Fibroblast of peridontal ligament (primary cell): ENCODE results near the gene FCRL5.
A peak's percentile ranks its signal among the peaks of the same experiment; 100 is the strongest.
"Not testable (repeated sequence)": the region's sequence is repeated elsewhere in the genome, so short reads cannot be mapped to it uniquely, and the experiment has no call there.

Source experiments
- DNase-seq: peaks from one replicate; pipeline ENCODE4 v3.0.0-alpha.2; 2010; ENCODE audit errors: extremely low read depth

Gene FCRL5

DNA sequence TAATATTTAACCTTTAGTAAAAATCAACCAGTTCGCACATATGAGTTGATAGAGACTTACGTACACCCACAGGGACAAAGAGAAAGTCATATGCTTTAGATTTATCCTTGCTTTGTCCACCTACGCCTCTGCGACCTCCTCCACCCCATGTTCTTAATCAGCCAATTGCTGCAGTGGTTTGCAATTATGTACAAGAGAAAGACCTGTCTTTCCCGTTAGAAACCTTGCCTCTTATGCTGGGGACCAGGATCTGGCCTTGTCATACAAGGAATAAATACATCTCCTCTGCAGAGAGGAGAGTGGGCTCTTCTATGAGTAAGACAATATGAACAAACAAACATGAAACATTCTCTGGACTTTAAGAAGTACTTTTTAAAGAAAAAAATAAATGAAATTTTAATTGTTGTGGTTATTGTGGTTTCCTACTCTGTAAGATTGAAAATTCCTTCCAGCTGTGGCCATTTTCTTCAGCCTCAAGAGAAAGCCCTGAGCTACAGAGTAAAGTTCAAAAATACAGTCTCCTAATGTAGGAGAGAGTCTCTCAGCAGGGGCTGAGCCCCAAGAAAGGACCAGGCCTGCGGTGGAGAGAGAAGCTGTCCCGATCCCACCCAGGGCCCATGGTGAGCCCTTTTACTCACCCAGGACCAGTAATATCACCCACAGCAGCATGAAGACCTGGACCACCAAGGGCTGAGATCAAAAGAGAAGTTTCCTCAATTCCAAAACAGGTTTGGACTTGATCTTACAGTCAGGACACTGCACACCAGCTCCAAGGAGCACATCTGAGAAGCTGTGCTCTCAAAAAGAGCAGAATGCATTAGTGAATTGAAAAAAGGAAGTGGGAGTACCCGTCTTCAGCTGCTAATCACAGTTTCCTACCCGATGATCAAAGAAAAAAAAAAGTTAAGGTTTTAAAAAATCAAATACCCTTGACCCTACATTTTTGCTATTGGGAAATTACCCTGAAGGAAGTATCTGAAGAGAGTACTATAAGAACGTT is at the start of gene FCRL5:
TSS of gene FCRL5 (minus strand) at position 822 of the 1,000 bp plus-strand sequence. CDS start at position 669, 153 bp downstream.
- DNase-seq, result no peak

DNA sequence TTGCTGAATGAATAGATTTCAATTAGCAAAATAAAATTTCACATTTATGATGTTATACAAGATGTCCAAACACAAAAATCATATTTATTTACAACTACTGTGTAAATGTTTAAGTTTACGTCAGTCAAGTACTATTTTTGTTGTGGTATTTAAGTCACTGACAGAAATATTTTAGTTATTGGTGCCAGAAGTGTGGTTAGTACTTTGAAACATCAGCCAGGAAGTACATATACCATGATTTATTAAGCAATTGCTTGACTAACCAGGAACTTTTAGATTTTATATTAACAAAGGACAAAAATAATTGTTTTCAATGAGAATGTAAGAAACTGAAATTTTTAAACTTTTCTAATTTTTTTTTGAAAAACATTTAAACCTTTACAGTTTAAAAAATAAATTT is 47.9 kb upstream of the FCRL5 start:
- DNase-seq, result no peak

DNA sequence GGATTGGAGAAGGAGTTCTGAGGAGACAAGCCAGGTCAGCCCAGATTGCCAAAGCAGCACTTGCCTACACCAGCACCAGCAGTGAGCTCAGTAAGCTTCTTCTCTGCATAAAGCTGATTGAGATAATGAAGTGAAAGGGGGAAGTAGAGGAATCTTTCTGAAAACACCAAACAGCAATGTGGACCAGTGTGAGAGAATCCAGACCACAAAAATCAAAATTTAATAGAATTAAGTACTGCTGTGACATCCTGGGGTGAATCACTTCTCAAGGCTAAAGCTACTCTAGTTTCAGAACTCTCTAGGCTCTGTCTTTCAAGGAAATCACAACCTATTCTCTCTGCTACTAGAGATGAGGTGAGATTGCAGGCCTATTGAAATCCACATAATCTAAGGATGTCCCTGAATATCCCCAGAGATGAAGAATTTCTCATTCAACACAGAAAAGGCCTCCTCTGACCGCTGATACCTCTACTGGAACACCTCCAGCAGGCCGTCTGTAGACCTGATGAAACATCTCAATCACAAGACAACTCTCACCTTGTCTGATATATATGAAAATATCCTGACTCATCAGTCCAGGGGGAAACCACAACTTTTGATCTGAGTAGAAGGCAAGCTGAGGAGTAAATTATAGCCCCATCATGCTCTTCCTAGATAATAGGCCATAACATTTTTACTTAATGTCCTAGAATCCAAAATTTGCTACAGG is 45.8 kb upstream of the FCRL5 start, which contains the start of gene FCRL4:
TSS of gene FCRL4 (minus strand) at position 127 of the 709 bp plus-strand sequence. CDS start 141 bp downstream, outside the sequence.
- no peak for DNase-seq

DNA sequence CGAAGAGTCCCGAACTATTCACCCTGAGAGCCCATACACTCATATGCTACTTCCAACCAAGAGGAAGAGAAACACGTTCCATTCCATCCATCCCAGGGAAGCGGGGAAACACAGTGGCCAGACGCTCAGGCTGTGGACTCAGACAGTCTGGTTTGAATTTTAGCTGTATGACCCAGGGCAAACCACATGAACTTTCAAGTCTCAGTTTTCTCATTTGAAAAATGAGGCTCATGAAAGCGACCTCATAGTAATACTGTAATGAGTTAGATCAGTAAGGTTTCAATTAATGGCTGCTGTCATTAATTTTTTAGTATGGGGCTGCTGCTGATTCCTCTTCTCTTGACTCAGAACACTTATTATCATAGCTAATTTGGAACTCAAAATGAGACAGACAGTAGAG is 44.1 kb upstream of the FCRL5 start:
- no peak for DNase-seq

DNA sequence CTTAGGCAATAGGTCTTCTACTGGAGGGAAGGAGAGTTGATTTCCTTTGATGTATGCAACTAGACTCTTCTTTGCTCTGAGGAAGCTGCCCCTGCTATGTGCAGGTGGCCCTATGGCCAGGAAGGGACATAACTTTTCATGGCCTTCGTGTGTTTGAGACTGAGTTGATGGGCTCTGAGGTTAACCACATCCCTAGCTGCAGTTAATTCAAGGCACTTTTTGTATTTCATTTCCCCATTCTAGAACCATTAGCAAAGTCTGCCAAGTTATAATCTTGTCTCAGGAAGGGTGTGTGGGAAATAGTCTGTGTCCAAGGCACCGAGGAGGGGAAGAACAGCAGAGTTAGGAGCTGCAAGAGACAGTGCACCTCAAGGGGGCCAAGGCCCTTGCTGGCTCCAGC is 43.0 kb upstream of the FCRL5 start:
- no peak for DNase-seq

DNA sequence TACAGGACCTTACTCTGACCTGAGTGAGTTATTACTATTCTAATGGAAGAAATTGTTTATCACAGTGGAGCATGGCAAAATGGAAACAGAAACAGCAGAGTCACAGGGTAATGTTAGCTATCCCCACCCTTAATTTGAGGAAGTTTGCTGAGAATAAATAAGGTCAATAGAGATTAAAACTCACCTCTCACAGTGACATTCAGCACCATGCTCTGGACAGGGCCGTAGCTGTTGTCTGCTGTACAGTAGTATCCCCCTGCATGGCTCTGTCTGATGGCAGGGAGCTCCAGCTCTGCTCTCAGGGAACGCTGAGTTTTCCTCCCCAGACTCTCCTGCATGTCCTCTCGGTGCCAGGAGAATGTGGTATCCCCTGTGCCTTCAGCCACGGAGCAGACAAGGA is 33.7 kb upstream of the FCRL5 start:
- no peak for DNase-seq

DNA sequence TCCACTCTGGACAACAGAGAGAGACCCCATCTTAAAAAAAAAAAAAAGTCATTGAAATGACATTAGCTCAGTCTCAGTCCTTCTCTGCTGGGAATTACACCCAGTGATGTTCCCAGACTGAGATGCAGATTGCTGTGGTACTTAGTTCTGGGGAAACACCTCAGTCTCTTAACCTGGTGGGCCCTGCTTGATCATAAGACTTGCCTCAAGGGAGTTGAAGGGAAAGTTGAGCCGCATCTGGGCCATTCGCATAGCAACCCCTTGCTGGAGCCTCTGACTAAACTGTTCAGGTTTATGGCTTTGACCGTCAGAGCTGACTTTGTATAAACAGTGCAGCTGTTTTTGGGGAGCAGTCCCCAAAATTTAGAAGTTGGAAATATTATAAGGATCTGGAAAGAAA is 32.2 kb upstream of the FCRL5 start:
- DNase-seq, result no peak

DNA sequence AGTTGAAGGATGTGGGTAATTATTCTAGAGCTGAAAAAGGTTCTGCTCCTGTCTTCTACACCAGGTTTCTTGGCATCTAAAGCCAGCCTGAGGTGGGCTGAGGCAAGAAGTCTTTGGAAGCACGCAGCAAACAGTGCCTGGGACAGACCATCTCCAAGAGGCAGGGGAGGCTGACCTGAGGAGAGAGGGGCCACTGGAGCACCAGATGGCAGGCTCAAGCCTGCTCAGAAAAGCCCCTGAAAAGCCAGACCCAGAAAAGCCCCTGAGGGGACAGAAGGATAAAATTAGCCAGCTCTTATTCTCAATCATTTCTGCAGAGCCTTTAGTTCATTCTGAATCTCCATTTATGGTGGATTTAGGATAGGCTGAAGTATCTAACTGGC is 28.5 kb upstream of the FCRL5 start:
- DNase-seq, result no peak

DNA sequence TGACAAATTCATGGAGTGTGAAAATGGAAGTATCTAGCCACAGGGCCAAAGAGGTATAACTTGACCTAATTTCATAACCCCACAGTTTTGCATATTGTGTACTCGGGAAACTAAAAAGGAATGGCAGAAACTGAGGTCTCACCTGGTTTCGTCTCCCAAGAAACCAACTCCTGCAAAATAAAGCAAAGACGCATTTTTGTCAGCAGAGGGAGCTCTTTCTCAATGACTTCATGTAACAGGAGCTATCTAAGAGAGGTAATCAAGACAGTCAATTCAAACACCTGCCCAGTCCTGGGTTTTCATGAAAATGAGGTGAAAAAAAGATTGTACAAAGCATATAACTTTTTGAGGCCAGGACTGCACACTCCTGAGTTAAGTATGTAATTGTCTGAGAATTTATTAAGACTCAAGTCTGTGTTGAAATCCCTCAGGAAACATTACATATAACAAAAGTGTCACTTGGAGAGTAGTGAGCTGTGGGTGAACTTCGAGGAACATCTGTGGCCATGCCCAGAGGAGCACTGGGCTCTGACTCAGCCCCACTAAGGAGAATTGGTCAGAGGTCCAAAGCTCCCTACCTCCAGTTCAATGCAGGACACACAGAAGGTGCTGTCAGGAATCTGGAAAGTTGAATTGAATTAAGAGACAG is 28.0 kb upstream of the FCRL5 start:
- DNase-seq, result peak; percentile 65

DNA sequence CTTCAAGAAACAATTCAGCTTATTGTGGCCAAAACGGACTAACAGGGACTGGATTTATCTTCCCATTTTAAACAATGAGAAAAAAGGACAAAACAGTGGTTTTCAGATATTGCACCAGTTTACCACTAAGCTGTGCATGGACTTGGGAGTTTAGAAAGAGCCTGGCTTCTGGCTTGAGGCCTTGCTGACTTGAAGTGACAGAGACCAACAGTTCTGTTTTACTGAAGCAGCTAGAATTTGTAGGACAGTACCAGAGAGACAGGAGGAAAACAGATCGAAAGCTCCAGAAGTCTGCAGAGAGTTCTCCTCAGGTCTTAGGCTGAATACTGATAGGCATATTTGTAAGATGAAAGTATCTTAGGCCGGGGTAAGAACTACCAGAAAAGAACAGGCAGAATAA is 25.1 kb upstream of the FCRL5 start:
- DNase-seq, result no peak

DNA sequence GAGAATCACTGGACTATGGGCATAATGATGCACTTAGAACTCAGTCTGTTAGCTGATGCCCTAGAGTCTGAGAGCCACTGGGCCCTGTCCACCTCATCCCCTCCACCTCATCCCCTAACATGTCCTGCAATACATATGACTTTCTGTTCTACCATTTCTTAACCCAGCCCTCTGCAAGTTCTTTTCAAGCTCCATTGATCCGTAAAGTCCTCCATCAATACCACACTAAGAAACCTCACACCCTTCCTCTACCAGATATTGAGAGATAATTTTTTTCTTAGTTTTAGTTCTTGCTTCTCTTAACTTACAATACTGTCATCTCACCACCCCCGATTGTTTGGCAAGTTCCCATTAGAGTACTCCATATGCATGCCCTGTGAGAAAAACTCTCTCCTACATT is 23.4 kb upstream of the FCRL5 start:
- DNase-seq, result no peak

DNA sequence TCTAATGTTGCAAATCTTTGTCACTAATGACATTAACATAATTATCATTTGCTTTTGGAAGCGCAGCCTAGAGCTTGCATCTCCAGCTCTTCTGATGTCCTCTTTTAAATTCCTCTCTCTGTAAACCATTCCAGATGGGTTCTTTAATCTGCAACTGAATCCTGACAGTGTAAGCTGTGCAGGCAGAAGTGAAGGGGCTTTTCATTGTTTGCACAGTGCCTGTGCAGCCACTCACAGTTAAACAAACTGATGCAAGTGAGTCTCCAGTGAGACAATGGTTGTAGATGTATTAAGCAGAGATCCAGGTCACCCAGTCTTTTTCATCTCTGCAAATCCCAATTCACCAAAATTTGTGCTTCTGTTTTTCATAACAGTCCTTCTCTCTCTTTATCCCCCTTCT is 22.5 kb upstream of the FCRL5 start:
- no peak for DNase-seq

DNA sequence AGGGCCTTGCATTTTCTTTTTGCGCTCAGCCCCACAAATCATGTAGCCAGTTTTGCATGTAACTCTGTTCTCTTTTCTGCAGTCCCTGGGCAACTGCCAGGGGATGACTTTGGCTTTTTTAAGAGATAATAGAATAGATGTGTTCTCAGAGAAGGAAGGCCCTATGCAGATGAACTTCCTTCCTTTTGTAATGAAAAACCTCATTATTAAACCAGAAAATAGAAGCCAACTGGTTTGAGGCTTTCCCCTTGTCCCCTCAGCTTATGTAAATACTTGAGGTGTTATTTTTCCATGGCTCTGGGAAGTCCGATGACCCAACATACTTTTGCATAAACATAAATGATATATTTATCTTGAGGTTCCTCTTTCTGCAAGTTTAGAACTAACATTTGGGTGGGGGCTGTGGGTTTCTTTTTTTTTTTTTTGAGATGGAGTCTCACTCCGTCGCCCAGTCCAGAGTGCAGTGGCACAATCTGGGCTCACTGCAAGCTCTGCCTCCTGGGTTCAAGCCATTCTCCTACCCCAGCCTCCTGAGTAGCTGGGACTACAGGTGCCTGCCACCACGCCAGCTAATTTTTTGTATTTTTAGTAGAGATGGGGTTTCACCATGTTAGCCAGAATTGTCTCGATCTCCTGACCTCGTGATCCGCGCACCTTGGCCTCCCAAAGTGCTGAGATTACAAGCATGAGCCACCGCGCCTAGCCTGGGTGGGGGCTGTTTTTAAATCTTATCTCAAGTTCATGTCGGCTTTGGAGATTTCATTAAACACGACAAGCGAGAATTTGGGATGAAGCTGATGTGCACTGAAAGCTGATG is 14.4 kb upstream of the FCRL5 start:
- no peak for DNase-seq

DNA sequence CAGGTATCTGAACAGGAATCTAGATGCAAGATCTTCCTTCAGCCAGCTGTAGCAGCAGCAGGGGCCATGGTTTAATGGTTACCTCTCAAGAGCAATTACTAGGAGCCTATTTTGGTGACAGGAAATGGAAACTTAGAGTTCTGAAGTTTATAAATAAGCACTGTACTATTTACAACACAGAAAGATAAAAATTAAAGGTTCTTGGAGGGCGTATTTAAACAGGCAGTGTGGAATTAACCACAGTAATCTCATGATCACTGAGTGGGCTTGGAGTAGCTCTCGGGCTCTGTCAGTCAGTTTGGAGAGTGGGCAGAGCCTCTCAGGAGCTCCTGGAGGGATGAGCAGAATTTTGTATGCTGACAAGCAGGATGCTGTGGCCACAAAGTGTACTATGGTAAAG is 10.2 kb upstream of the FCRL5 start:
- no peak for DNase-seq

DNA sequence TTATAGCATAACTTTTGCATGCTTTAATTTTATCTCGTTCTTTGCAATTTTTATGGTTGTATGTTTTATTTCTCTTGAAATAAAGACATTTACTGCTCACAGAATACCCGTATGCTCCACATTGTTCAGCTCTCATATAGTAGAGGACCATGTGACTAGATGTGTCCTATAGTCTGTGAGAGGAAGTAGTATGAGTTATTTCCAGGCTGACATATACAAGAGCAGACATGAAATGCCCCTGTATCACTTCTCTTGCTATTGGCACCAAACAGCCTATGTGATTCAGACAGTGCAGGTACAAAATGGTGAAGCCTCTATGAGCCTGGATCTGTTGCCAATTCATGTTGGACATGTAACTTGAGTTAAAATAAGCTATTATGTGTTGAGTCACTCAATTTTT is 5.8 kb upstream of the FCRL5 start:
- DNase-seq, result no peak

DNA sequence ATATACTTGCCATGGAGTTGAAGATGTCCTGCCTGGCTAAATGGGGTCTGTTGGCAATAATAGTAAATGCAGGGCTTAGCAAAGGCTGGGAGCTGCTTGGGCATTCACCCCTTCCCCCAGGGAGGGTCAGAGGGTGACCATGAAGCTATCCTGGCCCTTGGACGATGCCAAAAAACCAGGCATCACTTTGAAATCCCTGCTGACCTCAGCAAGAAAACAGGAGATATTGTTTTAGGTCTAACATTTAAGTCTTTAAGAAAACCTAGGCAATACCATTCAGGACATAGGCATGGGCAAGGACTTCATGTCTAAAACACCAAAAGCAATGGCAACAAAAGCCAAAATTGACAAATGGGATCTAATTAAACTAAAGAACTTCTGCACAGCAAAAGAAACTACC is 4.2 kb downstream of the FCRL5 start:
- not testable (repeated sequence) for DNase-seq

DNA sequence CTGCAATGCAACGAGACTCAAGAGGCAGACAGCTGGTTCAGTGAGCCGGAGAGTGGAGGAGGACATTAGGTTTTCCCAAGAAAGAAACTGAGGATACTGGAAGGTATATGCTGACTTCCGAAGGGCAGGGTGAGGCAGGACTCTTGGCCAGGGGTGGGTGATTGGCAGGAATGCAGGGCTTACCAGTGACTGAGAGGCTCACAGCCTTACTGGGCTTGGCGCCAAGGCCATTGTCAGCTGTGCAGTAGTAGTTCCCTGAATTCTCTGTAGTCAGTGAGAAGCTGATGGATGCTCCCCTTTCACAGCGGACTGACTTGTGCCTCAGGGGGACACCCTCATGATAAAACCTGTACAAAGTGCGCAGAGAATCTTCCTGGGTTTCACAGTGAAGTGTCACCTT is 9.6 kb downstream of the FCRL5 start:
- no peak for DNase-seq

DNA sequence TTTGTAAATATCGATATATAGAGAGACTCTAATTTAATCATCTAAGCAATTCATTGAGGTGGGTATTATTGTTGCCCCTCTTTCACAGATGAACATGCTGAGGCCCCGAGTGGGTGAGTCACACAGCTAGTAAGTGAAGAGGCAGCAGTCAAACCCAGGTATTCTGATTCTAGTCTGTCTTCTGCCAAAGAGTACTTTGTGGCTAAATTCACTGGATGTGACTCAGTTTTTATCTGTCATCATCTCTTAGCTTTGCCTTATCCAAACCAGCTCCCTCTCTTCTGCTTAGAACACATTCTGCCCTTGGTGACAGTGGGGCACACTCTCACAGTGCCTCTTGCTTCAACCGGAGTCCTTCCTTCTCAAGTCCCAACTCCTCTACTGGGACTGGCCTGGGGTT is 11.5 kb downstream of the FCRL5 start:
- no peak for DNase-seq

DNA sequence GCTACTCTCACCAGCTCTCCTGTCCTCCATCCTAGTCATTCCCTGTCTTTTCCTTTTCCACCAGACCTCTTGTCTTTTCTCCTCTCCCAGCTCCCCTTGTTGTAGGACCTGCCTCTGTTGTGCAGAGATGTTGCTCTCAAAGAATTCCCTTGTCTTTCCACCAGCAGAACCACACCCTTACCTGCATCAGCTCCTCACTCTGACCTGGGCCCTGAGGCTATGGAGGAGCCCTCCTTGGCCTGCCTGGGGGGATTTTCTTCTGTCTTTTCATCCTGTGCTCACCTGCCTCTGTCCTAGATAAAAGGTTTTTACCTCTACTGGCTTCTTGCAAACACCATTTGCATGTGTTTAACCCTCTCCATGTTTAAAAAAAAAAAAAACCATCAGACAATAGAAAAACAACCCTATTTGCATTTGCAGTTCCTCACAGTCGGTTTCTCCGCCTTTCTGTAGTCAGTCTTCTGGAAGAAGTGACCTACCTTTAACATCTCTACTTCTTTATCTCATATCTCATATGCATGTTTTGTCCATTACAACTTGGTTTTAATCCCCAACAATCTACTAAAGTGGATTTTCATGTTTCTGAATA is 12.1 kb downstream of the FCRL5 start:
- no peak for DNase-seq

DNA sequence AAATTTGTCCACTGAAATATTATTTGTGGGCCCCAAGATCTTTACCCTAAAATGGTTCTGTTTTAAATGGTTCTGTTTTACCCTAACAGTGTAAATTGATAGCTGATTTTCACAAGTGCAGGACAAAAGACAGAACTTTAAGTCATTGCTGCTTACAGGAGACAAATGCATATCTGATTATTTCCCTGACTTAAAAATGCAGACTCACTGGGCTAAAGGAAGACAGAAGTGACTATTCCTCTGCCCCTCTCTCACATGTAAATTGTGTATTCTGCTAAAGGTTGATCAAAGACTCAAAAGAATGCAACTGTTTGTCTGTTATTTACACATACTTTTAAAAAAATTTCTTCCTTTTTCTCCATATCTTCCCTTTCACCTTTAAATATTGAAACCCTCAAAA is 12.7 kb downstream of the FCRL5 start:
- DNase-seq, result no peak

DNA sequence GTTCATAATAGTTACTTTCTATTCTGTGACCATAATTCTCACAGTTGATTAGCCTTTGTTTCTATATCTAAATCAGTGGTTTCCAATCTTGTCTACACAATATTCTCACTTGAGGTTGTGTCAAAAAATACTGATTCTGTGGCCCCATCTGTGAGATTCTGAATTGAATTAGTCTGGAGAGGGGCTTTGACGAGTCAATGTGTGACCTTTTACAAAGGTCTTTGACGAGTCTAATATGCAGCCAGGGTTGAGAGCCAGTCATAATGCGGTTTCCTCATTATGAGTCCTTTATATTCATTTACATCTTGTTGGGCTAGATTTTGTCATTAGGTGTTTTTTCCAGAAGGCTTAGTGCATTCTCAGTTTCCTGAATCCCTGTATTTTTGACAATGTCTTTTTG is 19.7 kb downstream of the FCRL5 start:
- DNase-seq, result no peak
